Lung (tissue), 12 donors: ENCODE data around the gene ACSF2. TPM values are rescaled to one million over a fixed set of nuclear protein-coding genes. Genes with fewer than 3 reads are reported as not detected.
"Not testable (repeated sequence)": the region's sequence is repeated elsewhere in the genome, so short reads cannot be mapped to it uniquely, and the experiment has no call there.

Source experiments
- ATAC-seq: fragments of 200-7000 bp; cut with Tn5 transposase; one replicate; pipeline ENCODE4 v1.9.1; 2020; ENCODE audit warnings: moderate number of reproducible peaks; ENCODE audit not compliant: insufficient read depth, low FRiP score
- DNase-seq, 3 donors: peaks; one replicate each; pipeline ENCODE4 v3.0.0-alpha.2; 2013 to 2017
- H3K27ac ChIP-seq, 2 donors: one replicate each; pipeline ENCODE4 v1.5.1; 2013; ENCODE audit warnings: mild to moderate bottlenecking in 2 of 2, moderate library complexity in 2 of 2, control low read depth in 1 of 2, inconsistent platforms in 1 of 2, low read depth in 1 of 2, low read length in 1 of 2
- H3K27me3 ChIP-seq, 3 donors: one replicate each; pipeline ENCODE4 v1.5.1; 2013; ENCODE audit warnings: low read length in 2 of 3; ENCODE audit not compliant: control insufficient read depth in 3 of 3, insufficient read depth in 3 of 3
- H3K36me3 ChIP-seq, 4 donors: one replicate each; pipeline ENCODE4 v1.5.1; 2013; ENCODE audit warnings: low read length in 4 of 4, mild to moderate bottlenecking in 1 of 4, moderate library complexity in 1 of 4; ENCODE audit not compliant: control insufficient read depth in 4 of 4, insufficient read depth in 4 of 4
- H3K4me1 ChIP-seq, 5 donors: one replicate each; pipeline ENCODE4 v1.5.1; 2013; ENCODE audit warnings: low read length in 5 of 5, mild to moderate bottlenecking in 2 of 5, moderate library complexity in 1 of 5; ENCODE audit not compliant: control insufficient read depth in 5 of 5, insufficient read depth in 5 of 5
- H3K4me3 ChIP-seq: one replicate; pipeline ENCODE4 v1.5.1; 2013; ENCODE audit warnings: mild to moderate bottlenecking, control low read depth, moderate library complexity
- H3K9ac ChIP-seq, 2 donors: one replicate each; pipeline ENCODE4 v1.5.1; 2013; ENCODE audit warnings: low read length in 2 of 2, control low read depth in 1 of 2; ENCODE audit not compliant: insufficient read depth in 1 of 2
- H3K9me3 ChIP-seq, 4 donors: one replicate each; pipeline ENCODE4 v1.5.1; 2013; ENCODE audit warnings: low read length in 3 of 4, mild to moderate bottlenecking in 1 of 4, moderate library complexity in 1 of 4; ENCODE audit not compliant: control insufficient read depth in 4 of 4, insufficient read depth in 3 of 4
- CTCF ChIP-seq: IDR thresholded peaks from 2 replicates; pipeline ENCODE4 v1.5.1; 2012; ENCODE audit warnings: mild to moderate bottlenecking; ENCODE audit errors: control extremely low read depth, extremely low read depth
- whole genome bisulfite sequencing, 2 donors: extraction: QIAGEN DNeasy Blood & Tissue Kit; methylation state at CpG; one replicate each; pipeline ENCODE4 v1.1.7; 2013; 5-methylcytosine and 5-hydroxymethylcytosine counted together
- polyA plus RNA-seq, 2 donors: library from polyadenylated mRNA; stranded (reverse); fragments of 200-250 nt; gene quantifications; one replicate each; pipeline ENCODE4 v1.2.1, GENCODE V29; 2013
- total RNA-seq, 2 donors: library from RNA; depleted of rRNA in 1 of 2; stranded (reverse); fragments of >200 nt in 1 of 2; gene quantifications; one replicate each; pipeline ENCODE4 v1.2.1, GENCODE V29; 2014 to 2021
- donor health status: control.
- donor health status: control.
- donor health status: Bipolar disorder and iron deficiency.
- donor health status: healthy.
- donor health status: DM: yes; HTN: yes; CAD: no.

Gene ACSF2
- total and polyA plus RNA-seq, 4 donors, result 23.5 to 79.2 (median 70.9) TPM

DNA sequence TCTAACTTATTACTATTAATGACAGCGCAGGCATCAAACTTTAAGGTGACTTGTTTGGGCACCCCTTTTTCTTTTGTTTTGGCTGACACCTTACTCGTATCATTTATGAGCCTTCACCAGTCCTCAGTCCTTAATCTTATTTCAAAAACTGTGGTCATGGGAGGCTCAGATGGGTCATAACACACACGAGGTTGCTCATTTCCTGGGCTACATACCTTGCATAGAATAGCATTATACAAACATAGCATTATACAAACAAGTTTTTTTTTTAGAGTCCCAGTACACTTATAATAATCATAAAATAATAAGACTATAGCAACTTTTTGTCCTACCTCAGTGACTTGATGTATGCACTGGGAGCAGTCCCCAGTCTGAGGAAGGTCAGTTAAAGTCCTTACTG lies 11.2 kb upstream of the ACSF2 start:
- no peak for TF ChIP-seq CTCF

GRCh38 chr17:50419577-50419976 lies 6.4 kb upstream of the ACSF2 start:
- not testable (repeated sequence) for H3K36me3 ChIP-seq, H3K9ac ChIP-seq, H3K9me3 ChIP-seq, DNase-seq, H3K27ac ChIP-seq, H3K27me3 ChIP-seq, ATAC-seq, H3K4me3 ChIP-seq
- H3K4me1 ChIP-seq, result peaks cover 0 to 17% (median 6%) of the 10 kb centered on the region in 5 donors
- WGBS, 2 donors, result 98% methylated on average over 10 of the region's 10 CpGs

More for the DNA sequence above, 11.2 kb upstream of the ACSF2 start:
- Histone ChIP-seq H3K27ac (no peak overlapping the region), H3K4me1 (no peaks in the 10 kb centered on the region), H3K36me3 (no peaks in the 10 kb centered on the region), H3K9me3 (no peaks in the 10 kb centered on the region), H3K27me3 (no peaks in the 10 kb centered on the region), H3K4me3 (no peak overlapping the region), H3K9ac (no peak overlapping the region)
- ATAC-seq (no peak), DNase-seq (no peak)
- WGBS, 2 donors, result 77 to 83% methylated on average over 3 of the region's 3 CpGs

GRCh38 chr17:50420419-50421112 lies 5.5 kb upstream of the ACSF2 start:
- 88 to 90% methylated on average over 6 of the region's 6 CpGs for WGBS, 2 donors
- H3K4me1 ChIP-seq, result peaks cover 0 to 27% (median 9%) of the 10 kb centered on the region in 5 donors
- peak overlapping the region in 1 of 2 donors; percentile 45 for H3K27ac ChIP-seq
- ATAC-seq, result no peak
- H3K27me3 ChIP-seq, result no peaks in the 10 kb centered on the region
- peak in 2 of 3 donors; percentile 6 to 21 for DNase-seq
- TF ChIP-seq CTCF, result no peak
- no peak overlapping the region for H3K9ac ChIP-seq
- no peaks in the 10 kb centered on the region for H3K9me3 ChIP-seq
- no peaks in the 10 kb centered on the region for H3K36me3 ChIP-seq
- no peak overlapping the region for H3K4me3 ChIP-seq

DNA sequence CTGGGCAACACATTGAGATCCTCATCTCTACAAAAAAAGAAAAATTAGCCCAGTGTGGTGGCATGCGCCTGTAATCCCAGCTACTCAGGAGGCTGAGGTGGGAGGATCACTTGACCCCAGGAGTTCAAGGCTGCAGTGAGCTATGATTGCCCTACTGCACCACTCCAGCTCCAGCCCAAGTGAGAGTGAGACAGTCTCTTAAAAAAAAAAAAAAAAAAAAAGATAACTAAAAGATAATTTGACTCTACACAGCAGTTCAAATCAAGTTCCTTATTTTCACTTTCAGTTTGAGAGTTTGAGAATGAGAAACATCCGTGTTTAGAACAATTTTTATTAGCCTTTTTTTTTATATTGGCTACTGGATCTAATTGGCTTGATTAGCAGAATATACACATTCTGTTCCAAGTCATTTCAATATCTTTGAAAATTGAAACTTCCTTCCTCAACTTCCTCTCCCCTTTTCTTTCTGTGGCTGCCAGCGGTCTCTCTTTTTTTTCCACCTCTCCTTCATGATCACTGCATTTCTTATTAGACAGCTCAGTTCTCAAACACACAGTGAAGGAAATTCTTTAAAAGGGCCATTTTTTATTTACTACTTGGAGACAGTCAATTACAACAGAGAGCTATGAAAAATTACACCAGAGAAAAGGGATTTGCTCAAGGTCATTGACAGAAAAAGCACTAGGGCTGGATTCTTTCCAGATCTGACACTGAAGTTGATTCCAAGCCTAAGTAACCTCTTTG lies 4.5 kb upstream of the ACSF2 start:
- TF ChIP-seq CTCF, result no peak
- 36 to 38% methylated on average over 3 of the region's 3 CpGs for WGBS, 2 donors
- peak in 2 of 3 donors; percentile 50 to 63 for DNase-seq
- H3K4me3 ChIP-seq, result no peak overlapping the region
- no peaks in the 10 kb centered on the region for H3K9me3 ChIP-seq
- H3K9ac ChIP-seq, result peak overlapping the region in 1 of 2 donors; percentile 38
- no peaks in the 10 kb centered on the region for H3K36me3 ChIP-seq
- H3K27ac ChIP-seq, result peak overlapping the region in 1 of 2 donors; percentile 52
- H3K4me1 ChIP-seq, result peaks cover 0 to 30% (median 9%) of the 10 kb centered on the region in 5 donors
- no peak for ATAC-seq
- H3K27me3 ChIP-seq, result no peaks in the 10 kb centered on the region
